A549 (cell line): Measurements from ENCODE around the gene S100A7. TPM values are rescaled to one million over a fixed set of nuclear protein-coding genes. Genes with fewer than 3 reads are reported as not detected.

Source experiments
- ATAC-seq, 2 experiments: fragments of 200-7000 bp in 1 of 2; fragments of >200 bp in 1 of 2; cut with Nextera tagmentation in 1 of 2; cut with Tn5 transposase in 1 of 2; 3 replicates each; pipeline versions ENCODE4 v1.8.0 to v1.9.1; 2018 to 2020; ENCODE audit warnings: mild to moderate bottlenecking in 1 of 2, moderate library complexity in 1 of 2
- CTCF ChIA-PET: fragments of 300-600 bp; sonication (Branson Sonifier 250); formaldehyde crosslinking; extraction: SDS; loops from one replicate; lab custom pipeline; 2021; ENCODE audit warnings: antibody characterized with exemption, inconsistent platforms; lab: Yijun Ruan, JAX
- POLR2A ChIA-PET: fragments of 350-600 bp; formaldehyde crosslinking; extraction: SDS; loops from one replicate; lab custom pipeline; 2021; ENCODE audit warnings: antibody characterized with exemption, inconsistent platforms; lab: Yijun Ruan, JAX
- DNase-seq, 2 experiments: peaks; one replicate each; pipeline versions ENCODE4 v3.0.0 to v3.0.0-alpha.2; 2011 to 2016; ENCODE audit warnings: low read depth in 1 of 2, low spot score in 1 of 2
- FAIRE-seq: peaks from 2 replicates; lab custom pipeline; 2011; peaks lifted over from hg19 to GRCh38; lab: Jason Lieb, UNC
- H3K27ac ChIP-seq, 2 experiments: fragments of >200 bp; sonication (Bioruptor Twin); formaldehyde crosslinking; 3 replicates each; pipeline ENCODE4 v1.5.1; 2016 to 2017
- H3K4me1 ChIP-seq: fragments of >200 bp; sonication (Bioruptor Twin); formaldehyde crosslinking; 3 replicates; pipeline ENCODE4 v1.6.1; 2016
- H3K4me2 ChIP-seq: fragments of >200 bp; sonication (Bioruptor Twin); formaldehyde crosslinking; 3 replicates; pipeline ENCODE4 v1.6.1; 2016
- H3K4me3 ChIP-seq: fragments of >200 bp; sonication (Bioruptor Twin); formaldehyde crosslinking; 3 replicates; pipeline ENCODE4 v1.5.1; 2016
- H3K9me3 ChIP-seq: fragments of >200 bp; sonication (Bioruptor Twin); formaldehyde crosslinking; 3 replicates; pipeline ENCODE4 v1.6.1; 2016
- BCL3 ChIP-seq: fragments of >200 bp; sonication (Bioruptor Twin); formaldehyde crosslinking; IDR thresholded peaks from 3 replicates; pipeline ENCODE4 v1.6.1; 2016
- CBX2 ChIP-seq: fragments of 200-600 bp; sonication (generic); IDR thresholded peaks from 2 replicates; pipeline ENCODE4 v1.6.1; 2016; ENCODE audit warnings: low read depth, mild to moderate bottlenecking, borderline replicate concordance
- CBX8 ChIP-seq: fragments of 200-600 bp; sonication (generic); IDR thresholded peaks from 2 replicates; pipeline ENCODE4 v1.6.1; 2016
- CHD2 ChIP-seq: fragments of 150-350 bp; IDR thresholded peaks from 2 replicates; pipeline ENCODE4 v1.6.1; 2014; ENCODE audit warnings: low read length; ENCODE audit not compliant: partially characterized antibody
- CHD4 ChIP-seq: fragments of 200-600 bp; sonication (generic); IDR thresholded peaks from 2 replicates; pipeline ENCODE4 v1.6.1; 2016; ENCODE audit warnings: antibody characterized with exemption, mild to moderate bottlenecking, borderline replicate concordance
- E2F6 ChIP-seq: IDR thresholded peaks from 2 replicates; pipeline ENCODE4 v1.6.1; 2012; ENCODE audit warnings: low read depth, borderline replicate concordance
- ELK1 ChIP-seq: fragments of 150-350 bp; IDR thresholded peaks from 2 replicates; pipeline ENCODE4 v1.6.1; 2014; ENCODE audit warnings: low read depth, mild to moderate bottlenecking, low read length
- HMGXB4 ChIP-seq: fragments of 250-450 bp; sonication (Bioruptor Pico); IDR thresholded peaks from 2 replicates; pipeline ENCODE4 v1.5.0; 2021; ENCODE audit warnings: mild to moderate bottlenecking, moderate library complexity, borderline replicate concordance
- HOXB13 ChIP-seq: fragments of 250-450 bp; sonication (Bioruptor Pico); IDR thresholded peaks from 2 replicates; pipeline ENCODE4 v1.5.0; 2020; ENCODE audit warnings: low read depth, mild to moderate bottlenecking, moderate library complexity
- HOXB5 ChIP-seq: fragments of 250-450 bp; sonication (Bioruptor Pico); IDR thresholded peaks from 2 replicates; pipeline ENCODE4 v1.5.0; 2020; ENCODE audit warnings: mild to moderate bottlenecking, moderate library complexity
- MYC ChIP-seq: IDR thresholded peaks from 2 replicates; pipeline ENCODE4 v1.6.1; 2012; ENCODE audit warnings: mild to moderate bottlenecking, inconsistent platforms, low read length, improper control_type of control experiment, borderline replicate concordance
- PHF8 ChIP-seq: fragments of 200-600 bp; sonication (generic); IDR thresholded peaks from 2 replicates; pipeline ENCODE4 v1.6.1; 2016; ENCODE audit warnings: low read depth, mild to moderate bottlenecking, antibody characterized with exemption, moderate library complexity, borderline replicate concordance
- RFX5 ChIP-seq: fragments of 450-650 bp; IDR thresholded peaks from 2 replicates; pipeline ENCODE4 v1.7.1; 2014; ENCODE audit warnings: antibody characterized with exemption, mild to moderate bottlenecking, moderate library complexity
- SMC3 ChIP-seq: fragments of >200 bp; sonication (Bioruptor Twin); formaldehyde crosslinking; IDR thresholded peaks from 3 replicates; pipeline ENCODE4 v1.6.1; 2018; ENCODE audit warnings: inconsistent platforms
- SREBF2 ChIP-seq: fragments of 450-650 bp; IDR thresholded peaks from 2 replicates; pipeline ENCODE4 v1.6.1; 2014; ENCODE audit warnings: mild to moderate bottlenecking, moderate library complexity
- ZC3H11A ChIP-seq: fragments of 450-650 bp; IDR thresholded peaks from 2 replicates; pipeline ENCODE4 v1.6.1; 2014; ENCODE audit warnings: antibody characterized with exemption, mild to moderate bottlenecking
- ZNF302 ChIP-seq: fragments of 250-450 bp; sonication (Bioruptor Pico); IDR thresholded peaks from 2 replicates; pipeline ENCODE4 v1.9.0; 2021; ENCODE audit warnings: inconsistent platforms, mild to moderate bottlenecking, moderate library complexity
- WGBS: methylation state at CpG from one replicate; pipeline ENCODE4 v1.1.6; 2017; ENCODE audit errors: missing lambda C conversion rate; 5-methylcytosine and 5-hydroxymethylcytosine counted together
- polyA plus RNA-seq, 4 experiments: library from polyadenylated mRNA; depleted of rRNA in 3 of 4; stranded (reverse); fragments of >200 nt; fragmentation: RNase III in 1 of 4; extraction: RNeasy Plus Mini Kit Qiagen cat#74134 plus additional on column Dnase treatment in 1 of 4; gene quantifications; 2 replicates in 3 of 4; 3 replicates in 1 of 4; pipeline ENCODE4 v1.2.3, GENCODE V29; 2011 to 2017
- TF ChIP-seq, protein P1 (sequence below): IDR thresholded peaks from 2 replicates; pipeline ENCODE4 v1.6.1; 2012
- TF ChIP-seq, protein P2 (sequence below): fragments of 200-600 bp; sonication (generic); IDR thresholded peaks from 2 replicates; pipeline ENCODE4 v1.6.1; 2016; ENCODE audit warnings: antibody characterized with exemption, mild to moderate bottlenecking, moderate library complexity

S100A7 gene
- polyA plus RNA-seq, 2 of the 4 experiments (the other 2 are of a cell fraction) = not detected

DNA sequence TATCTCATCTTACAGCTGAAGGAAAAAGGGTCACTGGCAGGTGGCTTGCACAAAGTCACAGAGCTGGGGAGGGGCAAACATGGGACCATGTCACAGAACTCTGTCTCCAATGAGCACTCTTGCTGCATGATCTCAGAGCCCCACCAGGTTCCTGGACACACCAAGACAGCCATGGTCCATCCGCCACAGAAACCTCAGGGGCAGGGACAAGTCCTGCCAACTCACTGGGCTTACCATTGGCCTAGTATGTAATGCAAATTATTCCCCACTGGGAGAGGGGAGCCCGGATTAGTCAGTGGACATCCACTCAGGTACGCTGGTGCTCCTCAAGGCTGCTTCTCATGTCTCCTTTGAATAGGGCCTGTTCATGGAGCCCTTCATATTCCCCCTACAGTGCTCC lies 29.9 kb downstream of the S100A7 start:
- DNase-seq (no peak), FAIRE-seq (no peak), ATAC-seq (no peak)
- WGBS = 23% methylated on average over 3 of the region's 3 CpGs
- H3K9me3 ChIP-seq = no peaks in the 10 kb centered on the region
- H3K4me1 ChIP-seq = no peaks in the 10 kb centered on the region
- TF ChIP-seq BCL3 = no peak
- no peak for TF ChIP-seq CBX8
- no peak for TF ChIP-seq CHD4
- TF ChIP-seq HMGXB4 (CRISPR knock-in tag) = no peak
- no peak for TF ChIP-seq MYC
- no peak for TF ChIP-seq HOXB5
- TF ChIP-seq, protein P1, sequence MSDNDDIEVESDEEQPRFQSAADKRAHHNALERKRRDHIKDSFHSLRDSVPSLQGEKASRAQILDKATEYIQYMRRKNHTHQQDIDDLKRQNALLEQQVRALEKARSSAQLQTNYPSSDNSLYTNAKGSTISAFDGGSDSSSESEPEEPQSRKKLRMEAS = no peak
- TF ChIP-seq ZC3H11A = no peak
- no peak for TF ChIP-seq ELK1
- no peak for TF ChIP-seq E2F6
- TF ChIP-seq RFX5 = no peak
- TF ChIP-seq CHD2 = no peak
- no peak for TF ChIP-seq SREBF2
- TF ChIP-seq, protein P2, sequence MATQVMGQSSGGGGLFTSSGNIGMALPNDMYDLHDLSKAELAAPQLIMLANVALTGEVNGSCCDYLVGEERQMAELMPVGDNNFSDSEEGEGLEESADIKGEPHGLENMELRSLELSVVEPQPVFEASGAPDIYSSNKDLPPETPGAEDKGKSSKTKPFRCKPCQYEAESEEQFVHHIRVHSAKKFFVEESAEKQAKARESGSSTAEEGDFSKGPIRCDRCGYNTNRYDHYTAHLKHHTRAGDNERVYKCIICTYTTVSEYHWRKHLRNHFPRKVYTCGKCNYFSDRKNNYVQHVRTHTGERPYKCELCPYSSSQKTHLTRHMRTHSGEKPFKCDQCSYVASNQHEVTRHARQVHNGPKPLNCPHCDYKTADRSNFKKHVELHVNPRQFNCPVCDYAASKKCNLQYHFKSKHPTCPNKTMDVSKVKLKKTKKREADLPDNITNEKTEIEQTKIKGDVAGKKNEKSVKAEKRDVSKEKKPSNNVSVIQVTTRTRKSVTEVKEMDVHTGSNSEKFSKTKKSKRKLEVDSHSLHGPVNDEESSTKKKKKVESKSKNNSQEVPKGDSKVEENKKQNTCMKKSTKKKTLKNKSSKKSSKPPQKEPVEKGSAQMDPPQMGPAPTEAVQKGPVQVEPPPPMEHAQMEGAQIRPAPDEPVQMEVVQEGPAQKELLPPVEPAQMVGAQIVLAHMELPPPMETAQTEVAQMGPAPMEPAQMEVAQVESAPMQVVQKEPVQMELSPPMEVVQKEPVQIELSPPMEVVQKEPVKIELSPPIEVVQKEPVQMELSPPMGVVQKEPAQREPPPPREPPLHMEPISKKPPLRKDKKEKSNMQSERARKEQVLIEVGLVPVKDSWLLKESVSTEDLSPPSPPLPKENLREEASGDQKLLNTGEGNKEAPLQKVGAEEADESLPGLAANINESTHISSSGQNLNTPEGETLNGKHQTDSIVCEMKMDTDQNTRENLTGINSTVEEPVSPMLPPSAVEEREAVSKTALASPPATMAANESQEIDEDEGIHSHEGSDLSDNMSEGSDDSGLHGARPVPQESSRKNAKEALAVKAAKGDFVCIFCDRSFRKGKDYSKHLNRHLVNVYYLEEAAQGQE = no peak
- no peak for TF ChIP-seq ZNF302 (CRISPR knock-in tag)
- TF ChIP-seq HOXB13 = no peak
- H3K4me2 ChIP-seq = no peak overlapping the region
- POLR2A ChIA-PET = no interaction called here
- no peak overlapping the region for H3K4me3 ChIP-seq
- H3K27ac ChIP-seq = no peak overlapping the region
- CTCF ChIA-PET = no interaction called here

- H3K4me3 ChIP-seq = no peak overlapping the region
- no peak overlapping the region for H3K4me2 ChIP-seq
- no peaks in the 10 kb centered on the region for H3K4me1 ChIP-seq
- H3K9me3 ChIP-seq = no peaks in the 10 kb centered on the region
- TF ChIP-seq PHF8 (no peak), CBX2 (no peak), SMC3 (no peak)
- CTCF ChIA-PET = interaction anchor here (1.3 to 1.9 kb wide), 3 partner anchors 31 to 77 kb away, joined by 4 to 6 read pairs (median 6); no protein-coding TSS in a partner anchor
- no peak overlapping the region for H3K27ac ChIP-seq
- POLR2A ChIA-PET = no interaction called here
- WGBS = 0% methylated on average over 2 of the region's 2 CpGs
- FAIRE-seq (no peak), ATAC-seq (no peak), DNase-seq (no peak)
Measured at GRCh38 chr1:153430166-153430553, 30.3 kb downstream of the S100A7 start.
